ENCODE data around the gene SEC31A. TPM values are rescaled to one million over a fixed set of nuclear protein-coding genes. Genes with fewer than 3 reads are reported as not detected.

The SEC31A gene
- total and polyA plus RNA-seq, 4 donors, result 100 to 338 (median 231) TPM

GRCh38 chr4:82799006-82799881 is 91.7 kb downstream of the SEC31A start:
- H3K27ac ChIP-seq (ENCODE audit: low read depth in 1 of 2, low read length in 2 of 2), result no peak overlapping the region
- ATAC-seq (ENCODE audit: low FRiP score) (peak; percentile 26), DNase-seq (no peak)
- peak overlapping the region; percentile 70 to 75 for H3K4me3 ChIP-seq (ENCODE audit: low read length in 2 of 2)
- no peaks in the 10 kb centered on the region for H3K36me3 ChIP-seq (ENCODE audit: control insufficient read depth in 1 of 2, insufficient read depth in 2 of 2, low read length in 1 of 2)
- H3K9me3 ChIP-seq (ENCODE audit: control insufficient read depth, low read length), result no peaks in the 10 kb centered on the region
- H3K4me1 ChIP-seq (ENCODE audit: control insufficient read depth in 1 of 2, insufficient read depth in 2 of 2, low read length in 2 of 2), result peaks cover 0 to 2% of the 10 kb centered on the region in 2 donors
- intact Hi-C loops (cut with DNase I), result loop anchor here in 1 of 2 donors (2.0 to 5.0 kb wide), 3 partner anchors 47 to 337 kb away; no protein-coding TSS in a partner anchor
- WGBS, 2 donors, result 4% methylated on average over 24 to 25 of the region's 25 CpGs
- H3K27me3 ChIP-seq (ENCODE audit: control insufficient read depth in 1 of 2, insufficient read depth in 2 of 2, low read length in 1 of 2), result no peaks in the 10 kb centered on the region

GRCh38 chr4:82798168-82799005 is 92.6 kb downstream of the SEC31A start, which contains the start of gene SCD5:
Gene SCD5, minus strand, starts transcription at chr4:82798796. Its CDS starts 259 bp downstream, at chr4:82798537.
- H3K4me1 ChIP-seq (ENCODE audit: control insufficient read depth in 1 of 2, insufficient read depth in 2 of 2, low read length in 2 of 2), result peaks cover 0 to 2% of the 10 kb centered on the region in 2 donors
- no peaks in the 10 kb centered on the region for H3K9me3 ChIP-seq (ENCODE audit: control insufficient read depth, low read length)
- intact Hi-C loops (cut with DNase I), result loop anchor here in 1 of 2 donors (2.0 to 5.0 kb wide), 3 partner anchors 46 to 336 kb away; no protein-coding TSS in a partner anchor
- H3K27ac ChIP-seq (ENCODE audit: low read depth in 1 of 2, low read length in 2 of 2), result no peak within 1 kb of the TSS
- ATAC-seq (ENCODE audit: low FRiP score) (peak; percentile 91), DNase-seq (peak; percentile 79 to 88)
- peak within 1 kb of the TSS; percentile 70 to 75 for H3K4me3 ChIP-seq (ENCODE audit: low read length in 2 of 2)
- WGBS, 2 donors, result 1% methylated on average over 93 to 94 of the region's 94 CpGs
- no peaks in the 10 kb centered on the region for H3K36me3 ChIP-seq (ENCODE audit: control insufficient read depth in 1 of 2, insufficient read depth in 2 of 2, low read length in 1 of 2)
- H3K27me3 ChIP-seq (ENCODE audit: control insufficient read depth in 1 of 2, insufficient read depth in 2 of 2, low read length in 1 of 2), result no peaks in the 10 kb centered on the region

GRCh38 chr4:82797405-82798111 is 93.4 kb downstream of the SEC31A start:
- peak overlapping the region; percentile 70 to 75 for H3K4me3 ChIP-seq (ENCODE audit: low read length in 2 of 2)
- H3K36me3 ChIP-seq (ENCODE audit: control insufficient read depth in 1 of 2, insufficient read depth in 2 of 2, low read length in 1 of 2), result no peaks in the 10 kb centered on the region
- WGBS, 2 donors, result 7 to 9% methylated on average over 41 to 47 of the region's 47 CpGs
- peak; percentile 37 for ATAC-seq (ENCODE audit: low FRiP score)
- H3K27me3 ChIP-seq (ENCODE audit: control insufficient read depth in 1 of 2, insufficient read depth in 2 of 2, low read length in 1 of 2), result no peaks in the 10 kb centered on the region
- no peaks in the 10 kb centered on the region for H3K9me3 ChIP-seq (ENCODE audit: control insufficient read depth, low read length)
- H3K27ac ChIP-seq (ENCODE audit: low read depth in 1 of 2, low read length in 2 of 2), result no peak overlapping the region
- intact Hi-C loops (cut with DNase I), result loop anchor here in 1 of 2 donors (2.0 to 5.0 kb wide), 3 partner anchors 45 to 335 kb away; no protein-coding TSS in a partner anchor
- H3K4me1 ChIP-seq (ENCODE audit: control insufficient read depth in 1 of 2, insufficient read depth in 2 of 2, low read length in 2 of 2), result peaks cover 0 to 2% of the 10 kb centered on the region in 2 donors
- DNase-seq, result peak; percentile 49 to 82

- Histone ChIP-seq H3K4me1 (ENCODE audit: control insufficient read depth in 1 of 2, insufficient read depth in 2 of 2, low read length in 2 of 2) (peaks cover 0 to 2% of the 10 kb centered on the region in 2 donors), H3K36me3 (ENCODE audit: control insufficient read depth in 1 of 2, insufficient read depth in 2 of 2, low read length in 1 of 2) (no peaks in the 10 kb centered on the region), H3K27ac (ENCODE audit: low read depth in 1 of 2, low read length in 2 of 2) (no peak overlapping the region), H3K9me3 (ENCODE audit: control insufficient read depth, low read length) (no peaks in the 10 kb centered on the region), H3K4me3 (ENCODE audit: low read length in 2 of 2) (no peak overlapping the region), H3K27me3 (ENCODE audit: control insufficient read depth in 1 of 2, insufficient read depth in 2 of 2, low read length in 1 of 2) (no peaks in the 10 kb centered on the region)
- 64 to 75% methylated on average over 6 of the region's 6 CpGs for whole genome bisulfite sequencing, 2 donors
- intact Hi-C loops (cut with DNase I), result loop anchor here in 1 of 2 donors (5.0 kb wide), 2 partner anchors 45 to 335 kb away; no protein-coding TSS in a partner anchor
- no peak for ATAC-seq (ENCODE audit: low FRiP score)
- no peak for DNase-seq
Observed at GRCh38 chr4:82797040-82797404, 93.9 kb downstream of the SEC31A start.

GRCh38 chr4:82792912-82793649 is 97.9 kb downstream of the SEC31A start:
- H3K4me1 ChIP-seq (ENCODE audit: control insufficient read depth in 1 of 2, insufficient read depth in 2 of 2, low read length in 2 of 2), result no peaks in the 10 kb centered on the region
- H3K36me3 ChIP-seq (ENCODE audit: control insufficient read depth in 1 of 2, insufficient read depth in 2 of 2, low read length in 1 of 2), result no peaks in the 10 kb centered on the region
- H3K4me3 ChIP-seq (ENCODE audit: low read length in 2 of 2), result no peak overlapping the region
- ATAC-seq (ENCODE audit: low FRiP score) (no peak), DNase-seq (no peak)
- WGBS, 2 donors, result 56 to 58% methylated on average over 6 of the region's 6 CpGs
- intact Hi-C loops (cut with DNase I), result no loop called here
- H3K9me3 ChIP-seq (ENCODE audit: control insufficient read depth, low read length), result no peaks in the 10 kb centered on the region
- no peak overlapping the region for H3K27ac ChIP-seq (ENCODE audit: low read depth in 1 of 2, low read length in 2 of 2)
- H3K27me3 ChIP-seq (ENCODE audit: control insufficient read depth in 1 of 2, insufficient read depth in 2 of 2, low read length in 1 of 2), result no peaks in the 10 kb centered on the region

GRCh38 chr4:82791179-82791578 is 99.8 kb downstream of the SEC31A start:
- Histone ChIP-seq H3K36me3 (ENCODE audit: control insufficient read depth in 1 of 2, insufficient read depth in 2 of 2, low read length in 1 of 2) (no peaks in the 10 kb centered on the region), H3K27me3 (ENCODE audit: control insufficient read depth in 1 of 2, insufficient read depth in 2 of 2, low read length in 1 of 2) (no peaks in the 10 kb centered on the region), H3K4me1 (ENCODE audit: control insufficient read depth in 1 of 2, insufficient read depth in 2 of 2, low read length in 2 of 2) (no peaks in the 10 kb centered on the region), H3K27ac (ENCODE audit: low read depth in 1 of 2, low read length in 2 of 2) (no peak overlapping the region), H3K4me3 (ENCODE audit: low read length in 2 of 2) (no peak overlapping the region), H3K9me3 (ENCODE audit: control insufficient read depth, low read length) (no peaks in the 10 kb centered on the region)
- DNase-seq, result no peak
- intact Hi-C loops (cut with DNase I), result no loop called here
- ATAC-seq (ENCODE audit: low FRiP score), result no peak
- 96 to 98% methylated on average over 6 of the region's 6 CpGs for WGBS, 2 donors

DNA sequence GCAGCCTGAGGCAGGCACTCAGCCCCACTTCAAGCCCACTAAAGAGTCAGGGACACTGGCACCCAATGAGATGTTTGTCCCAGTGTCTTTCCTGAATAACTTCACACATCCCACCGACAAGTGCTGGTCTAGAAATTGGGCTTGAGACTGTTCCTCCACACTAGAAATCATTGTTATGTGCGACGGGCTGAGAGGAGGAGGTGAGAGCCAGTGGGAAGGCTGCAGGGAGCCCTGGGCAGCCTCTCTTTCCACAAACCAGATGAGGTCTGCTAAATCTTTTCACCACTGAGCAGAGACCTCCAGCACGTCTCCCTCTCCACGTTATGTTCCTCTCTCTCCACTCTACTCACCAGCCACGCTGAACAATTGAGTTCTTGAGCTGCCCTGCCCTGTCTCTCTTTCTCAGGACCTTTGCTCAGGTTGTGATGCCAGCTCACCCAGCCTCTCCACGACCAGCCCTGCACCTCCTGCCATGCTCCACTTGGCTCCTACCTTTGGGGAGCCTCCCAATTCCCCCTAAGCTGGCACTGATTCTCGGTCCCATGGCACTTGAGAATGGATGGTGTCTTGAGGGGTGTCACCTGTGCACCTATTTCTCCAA is 100.8 kb downstream of the SEC31A start:
- Histone ChIP-seq H3K4me3 (ENCODE audit: low read length in 2 of 2) (no peak overlapping the region), H3K27ac (ENCODE audit: low read depth in 1 of 2, low read length in 2 of 2) (no peak overlapping the region), H3K4me1 (ENCODE audit: control insufficient read depth in 1 of 2, insufficient read depth in 2 of 2, low read length in 2 of 2) (no peaks in the 10 kb centered on the region), H3K27me3 (ENCODE audit: control insufficient read depth in 1 of 2, insufficient read depth in 2 of 2, low read length in 1 of 2) (no peaks in the 10 kb centered on the region), H3K9me3 (ENCODE audit: control insufficient read depth, low read length) (no peaks in the 10 kb centered on the region), H3K36me3 (ENCODE audit: control insufficient read depth in 1 of 2, insufficient read depth in 2 of 2, low read length in 1 of 2) (no peaks in the 10 kb centered on the region)
- WGBS, 2 donors, result 86 to 88% methylated on average over 8 of the region's 8 CpGs
- intact Hi-C loops (cut with DNase I), result no loop called here
- ATAC-seq (ENCODE audit: low FRiP score) (no peak), DNase-seq (no peak)

All from aorta (tissue), 5 donors.